ENCODE data around the gene HUWE1. TPM values are rescaled to one million over a fixed set of nuclear protein-coding genes. Genes with fewer than 3 reads are reported as not detected.

The HUWE1 gene
- total RNA-seq, 2 experiments from 2014 or later = 376 to 384 TPM

GRCh38 chrX:53669258-53669657 lies 17.3 kb downstream of the HUWE1 start:
- no peak overlapping the region for H3K4me3 Mint-ChIP-seq
- peak overlapping the region; percentile 34 for H3K27ac Mint-ChIP-seq
- ChIA-PET POLR2A (no interaction called here), CTCF (interaction anchor here (0.7 to 1.1 kb wide), 2 partner anchors 16 to 22 kb away, joined by 3 read pairs; no protein-coding TSS in a partner anchor)
- no peak for ATAC-seq
- peaks cover 38% of the 10 kb centered on the region for H3K4me1 Mint-ChIP-seq (ENCODE audit: low read depth)
- intact Hi-C loops (cut with micrococcal nuclease) = no loop called here
- no peaks in the 10 kb centered on the region for H3K9me3 Mint-ChIP-seq
- peaks cover 42% of the 10 kb centered on the region for H3K36me3 Mint-ChIP-seq (ENCODE audit: low read depth)
- DNase-seq = no peak
- H3K27me3 Mint-ChIP-seq = no peaks in the 10 kb centered on the region
- no peak for TF ChIP-seq CTCF (IDR thresholded peaks at IDR 0.05)

- intact Hi-C loops (cut with micrococcal nuclease) = no loop called here
- Mint-ChIP-seq H3K36me3 (ENCODE audit: low read depth) (peaks cover 44% of the 10 kb centered on the region), H3K27me3 (no peaks in the 10 kb centered on the region), H3K4me3 (no peak overlapping the region), H3K4me1 (ENCODE audit: low read depth) (peaks cover 39% of the 10 kb centered on the region), H3K27ac (no peak overlapping the region), H3K9me3 (no peaks in the 10 kb centered on the region)
- TF ChIP-seq CTCF (IDR thresholded peaks at IDR 0.05) = no peak
- POLR2A ChIA-PET = interaction anchor here (0.6 kb wide), 1 partner anchor 157 kb away, joined by 3 read pairs; no protein-coding TSS in a partner anchor
- DNase-seq (no peak), ATAC-seq (no peak)
- CTCF ChIA-PET = no interaction called here
Measured at GRCh38 chrX:53666171-53666570, 20.3 kb downstream of the HUWE1 start.

GRCh38 chrX:53660004-53660403 lies 26.5 kb downstream of the HUWE1 start:
- peaks cover 46% of the 10 kb centered on the region for H3K36me3 Mint-ChIP-seq (ENCODE audit: low read depth)
- H3K27me3 Mint-ChIP-seq = no peaks in the 10 kb centered on the region
- ChIA-PET CTCF (no interaction called here), POLR2A (no interaction called here)
- no peak for DNase-seq
- no peak for ATAC-seq
- peaks cover 45% of the 10 kb centered on the region for H3K4me1 Mint-ChIP-seq (ENCODE audit: low read depth)
- H3K27ac Mint-ChIP-seq = no peak overlapping the region
- intact Hi-C loops (cut with micrococcal nuclease) = no loop called here
- no peak for TF ChIP-seq CTCF (IDR thresholded peaks at IDR 0.05)
- H3K9me3 Mint-ChIP-seq = no peaks in the 10 kb centered on the region
- no peak overlapping the region for H3K4me3 Mint-ChIP-seq

- H3K27ac Mint-ChIP-seq = peak overlapping the region; percentile 50
- TF ChIP-seq CTCF (IDR thresholded peaks at IDR 0.05) = no peak
- ChIA-PET CTCF (no interaction called here), POLR2A (interaction anchor here (0.7 kb wide), 1 partner anchor 27 kb away, joined by 5 read pairs; the partner anchor contains the start of gene HUWE1)
- DNase-seq = no peak
- no peak overlapping the region for H3K4me3 Mint-ChIP-seq
- intact Hi-C loops (cut with micrococcal nuclease) = no loop called here
- ATAC-seq = no peak
- no peaks in the 10 kb centered on the region for H3K9me3 Mint-ChIP-seq
- peaks cover 52% of the 10 kb centered on the region for H3K4me1 Mint-ChIP-seq (ENCODE audit: low read depth)
- peaks cover 50% of the 10 kb centered on the region for H3K36me3 Mint-ChIP-seq (ENCODE audit: low read depth)
- no peaks in the 10 kb centered on the region for H3K27me3 Mint-ChIP-seq
Measured at GRCh38 chrX:53659039-53659438, 27.5 kb downstream of the HUWE1 start.

- ATAC-seq (no peak), DNase-seq (no peak)
- intact Hi-C loops (cut with micrococcal nuclease) = no loop called here
- POLR2A ChIA-PET = interaction anchor here (0.9 to 1.4 kb wide), 2 partner anchors 9 to 15 kb away, joined by 3 read pairs; no protein-coding TSS in a partner anchor
- H3K4me3 Mint-ChIP-seq = no peak overlapping the region
- H3K27me3 Mint-ChIP-seq = no peaks in the 10 kb centered on the region
- no peaks in the 10 kb centered on the region for H3K9me3 Mint-ChIP-seq
- CTCF ChIA-PET = no interaction called here
- no peak for TF ChIP-seq CTCF (IDR thresholded peaks at IDR 0.05)
- H3K4me1 Mint-ChIP-seq (ENCODE audit: low read depth) = peaks cover 47% of the 10 kb centered on the region
- no peak overlapping the region for H3K27ac Mint-ChIP-seq
- H3K36me3 Mint-ChIP-seq (ENCODE audit: low read depth) = peaks cover 48% of the 10 kb centered on the region
Measured at GRCh38 chrX:53656845-53657244, 29.7 kb downstream of the HUWE1 start.
